RWPE2 (cell line): ENCODE data around the gene PPFIA3.
A peak's percentile ranks its signal among the peaks of the same experiment; 100 is the strongest.

Source experiments
- ATAC-seq: fragments of 200-7000 bp; cut with Tn5 transposase; 3 replicates; pipeline ENCODE4 v1.9.1; 2021; ENCODE audit warnings: low read depth
- DNase-seq: peaks from one replicate; pipeline ENCODE4 v3.0.0-alpha.2; 2020; ENCODE audit warnings: low spot score
- H3K27ac ChIP-seq: fragments of 450-650 bp; 2 replicates; pipeline ENCODE4 v1.5.1; 2017; ENCODE audit warnings: mild to moderate bottlenecking; ENCODE audit not compliant: poor library complexity, severe bottlenecking
- H3K27me3 ChIP-seq: fragments of 250-450 bp; sonication (Bioruptor Pico); 2 replicates; pipeline ENCODE4 v1.5.1; 2021; ENCODE audit warnings: mild to moderate bottlenecking, moderate library complexity; ENCODE audit not compliant: insufficient read depth, poor library complexity, severe bottlenecking
- H3K36me3 ChIP-seq: fragments of 250-450 bp; sonication (Bioruptor Pico); 2 replicates; pipeline ENCODE4 v1.5.1; 2020; ENCODE audit warnings: low read depth, mild to moderate bottlenecking, moderate library complexity
- H3K4me1 ChIP-seq: fragments of 250-450 bp; sonication (Bioruptor Pico); 2 replicates; pipeline ENCODE4 v1.5.1; 2021; ENCODE audit warnings: mild to moderate bottlenecking, moderate library complexity; ENCODE audit not compliant: insufficient read depth, poor library complexity, severe bottlenecking
- H3K4me3 ChIP-seq: fragments of 250-450 bp; sonication (Bioruptor Pico); 2 replicates; pipeline ENCODE4 v1.5.1; 2021; ENCODE audit warnings: mild to moderate bottlenecking, moderate library complexity; ENCODE audit not compliant: severe bottlenecking
- H3K9me3 ChIP-seq: fragments of 250-450 bp; sonication (Bioruptor Pico); 2 replicates; pipeline ENCODE4 v1.5.1; 2021; ENCODE audit warnings: mild to moderate bottlenecking, moderate library complexity; ENCODE audit not compliant: severe bottlenecking
- CTCF ChIP-seq: fragments of 450-650 bp; IDR thresholded peaks from one replicate; pipeline ENCODE4 v1.5.1; 2017; ENCODE audit warnings: mild to moderate bottlenecking, moderate library complexity; ENCODE audit not compliant: poor library complexity, severe bottlenecking

PPFIA3 gene

GRCh38 chr19:49119411-49120324, at the start of gene PPFIA3:
Gene PPFIA3 (plus strand): TSS chr19:49119544. CDS start chr19:49127874, 8,330 bp downstream.
- Histone ChIP-seq H3K27ac (peak within 1 kb of the TSS; percentile 59), H3K4me1 (no peaks in the 10 kb centered on the region), H3K4me3 (peak within 1 kb of the TSS; percentile 55), H3K36me3 (no peaks in the 10 kb centered on the region), H3K9me3 (no peaks in the 10 kb centered on the region), H3K27me3 (no peaks in the 10 kb centered on the region)
- DNase-seq (peak; percentile 75), ATAC-seq (peak; percentile 56)
- TF ChIP-seq CTCF: no peak

- Histone ChIP-seq H3K4me3 (no peak overlapping the region), H3K27ac (no peak overlapping the region), H3K27me3 (peaks cover 34% of the 10 kb centered on the region), H3K36me3 (no peaks in the 10 kb centered on the region), H3K4me1 (peaks cover 3% of the 10 kb centered on the region), H3K9me3 (no peaks in the 10 kb centered on the region)
- TF ChIP-seq CTCF: no peak
- ATAC-seq (no peak), DNase-seq (no peak)
Measured at GRCh38 chr19:49070416-49070815, 48.9 kb upstream of the PPFIA3 start.

- ATAC-seq (0 out of 3 replicates have a peak, but pooled peaks have one; percentile 9), DNase-seq (no peak)
- no peak for TF ChIP-seq CTCF
- Histone ChIP-seq H3K4me1 (peaks cover 3% of the 10 kb centered on the region), H3K27me3 (peaks cover 34% of the 10 kb centered on the region), H3K9me3 (no peaks in the 10 kb centered on the region), H3K4me3 (peak overlapping the region; percentile 14), H3K27ac (no peak overlapping the region), H3K36me3 (no peaks in the 10 kb centered on the region)
Measured at GRCh38 chr19:49071860-49072547, 47.3 kb upstream of the PPFIA3 start.

- Histone ChIP-seq H3K4me3 (no peak overlapping the region), H3K36me3 (no peaks in the 10 kb centered on the region), H3K27ac (no peak overlapping the region), H3K4me1 (peaks cover 3% of the 10 kb centered on the region), H3K27me3 (peaks cover 34% of the 10 kb centered on the region), H3K9me3 (no peaks in the 10 kb centered on the region)
- TF ChIP-seq CTCF: no peak
- ATAC-seq: peak; percentile 48
- no peak for DNase-seq
Measured at GRCh38 chr19:49073514-49074378, 45.6 kb upstream of the PPFIA3 start.
